PC-9 (cell line): ENCODE results near the gene SLAMF8. TPM values are rescaled to one million over a fixed set of nuclear protein-coding genes. Genes with fewer than 3 reads are reported as not detected.

Experiments used
- BruUV-seq: library from RNA; stranded (reverse); fragments of 400-500 nt; replicated peaks from 2 replicates; lab custom pipeline; 2021; lab: Mats Ljungman, UMichigan
- CTCF ChIA-PET: fragments of 300-600 bp; sonication (Branson Sonifier 250); formaldehyde crosslinking; loops from one replicate; lab custom pipeline; 2022; ENCODE audit warnings: antibody characterized with exemption; lab: Charles Lee
- POLR2A ChIA-PET: fragments of 300-600 bp; sonication (Branson Sonifier 250); formaldehyde crosslinking; loops from one replicate; lab custom pipeline; 2022; ENCODE audit warnings: antibody characterized with exemption; ENCODE audit not compliant: unreplicated experiment; lab: Charles Lee
- DNase-seq, 2 experiments: peaks; one replicate each; pipeline versions ENCODE4 v3.0.0 to v3.0.0-alpha.2; 2015 to 2022; ENCODE audit warnings: mixed read lengths in 1 of 2
- H2AFZ ChIP-seq: fragments of 200-600 bp; sonication (generic); 2 replicates; pipeline ENCODE4 v1.8.1; 2017; ENCODE audit warnings: antibody characterized with exemption
- H3F3A ChIP-seq: fragments of 200-600 bp; sonication (generic); 2 replicates; pipeline ENCODE4 v1.8.1; 2017; ENCODE audit warnings: antibody characterized with exemption, mild to moderate bottlenecking, low read depth; ENCODE audit not compliant: insufficient read depth
- H3K27ac ChIP-seq: fragments of 200-600 bp; sonication (generic); 2 replicates; pipeline ENCODE4 v1.6.1; 2016; ENCODE audit warnings: mixed run types
- H3K27me3 ChIP-seq: fragments of 200-600 bp; sonication (generic); 2 replicates; pipeline ENCODE4 v1.6.1; 2016; ENCODE audit warnings: low read depth, mixed run types; ENCODE audit not compliant: insufficient read depth
- H3K36me3 ChIP-seq: fragments of 200-600 bp; sonication (generic); 2 replicates; pipeline ENCODE4 v1.6.1; 2016; ENCODE audit warnings: low read depth, mixed run types
- H3K4me1 ChIP-seq: fragments of 200-600 bp; sonication (generic); replicated peaks from 2 replicates; pipeline ENCODE4 v1.6.1; 2016; ENCODE audit warnings: mixed run types; ENCODE audit not compliant: insufficient read depth
- H3K4me2 ChIP-seq: fragments of 200-600 bp; sonication (generic); 2 replicates; pipeline ENCODE4 v1.6.1; 2017; ENCODE audit warnings: mixed run types
- H3K4me3 ChIP-seq: fragments of 200-600 bp; sonication (generic); 2 replicates; pipeline ENCODE4 v1.6.1; 2016; ENCODE audit warnings: mixed run types
- H3K79me2 ChIP-seq: fragments of 200-600 bp; sonication (generic); 2 replicates; pipeline ENCODE4 v1.6.1; 2017; ENCODE audit warnings: low read depth, mixed run types
- H3K9me2 ChIP-seq: fragments of 200-600 bp; sonication (generic); 2 replicates; pipeline ENCODE4 v1.8.1; 2017; ENCODE audit warnings: mild to moderate bottlenecking; ENCODE audit not compliant: insufficient read depth
- H3K9me3 ChIP-seq: fragments of 200-600 bp; sonication (generic); 2 replicates; pipeline ENCODE4 v1.8.1; 2016; ENCODE audit warnings: low read depth; ENCODE audit not compliant: insufficient read depth
- H4K20me1 ChIP-seq: fragments of 200-600 bp; sonication (generic); 2 replicates; pipeline ENCODE4 v1.8.1; 2017; ENCODE audit not compliant: insufficient read depth
- CTCF ChIP-seq: fragments of 200-600 bp; sonication (generic); conservative IDR thresholded peaks from 2 replicates; pipeline ENCODE4 v1.6.1; 2017; ENCODE audit warnings: mixed run types, antibody characterized with exemption, mild to moderate bottlenecking, moderate library complexity
- EZH2 ChIP-seq: fragments of 200-600 bp; sonication (generic); IDR thresholded peaks from 2 replicates; pipeline ENCODE4 v1.8.0; 2017; ENCODE audit warnings: antibody characterized with exemption, low read depth
- intact Hi-C: fragments of 100-400 bp; cut with micrococcal nuclease; formaldehyde crosslinking; loops from one replicate; pipeline ENCODE4 v1.10.0; 2022; ENCODE audit not compliant: unreplicated experiment
- total RNA-seq: library from RNA; stranded (reverse); gene quantifications from 2 replicates; pipeline ENCODE4 v1.2.3, GENCODE V29; 2021

SLAMF8 gene
- total RNA-seq, 1 experiment from 2014 or later: not detected

- no peaks in the 10 kb centered on the region for H3K79me2 ChIP-seq
- no peak overlapping the region for H3K4me3 ChIP-seq
- ChIA-PET CTCF (no interaction called here), POLR2A (no interaction called here)
- H4K20me1 ChIP-seq: no peaks in the 10 kb centered on the region
- no peaks in the 10 kb centered on the region for H3K36me3 ChIP-seq
- H3K9me2 ChIP-seq: no peaks in the 10 kb centered on the region
- H3K4me2 ChIP-seq: no peak overlapping the region
- intact Hi-C loops: no loop called here
- no peaks in the 10 kb centered on the region for H3K27me3 ChIP-seq
- no TSS peak for BruUV-seq
- no peak overlapping the region for H3K27ac ChIP-seq
- no peak overlapping the region for H2AFZ ChIP-seq
- DNase-seq: no peak
- H3K9me3 ChIP-seq: no peaks in the 10 kb centered on the region
- TF ChIP-seq CTCF (no peak), EZH2 (no peak)
- peaks cover 20% of the 10 kb centered on the region for H3K4me1 ChIP-seq
- H3F3A ChIP-seq: no peaks in the 10 kb centered on the region
Observed at GRCh38 chr1:159838715-159839114, 12.0 kb downstream of the SLAMF8 start.

- no peaks in the 10 kb centered on the region for H3K79me2 ChIP-seq
- ChIA-PET POLR2A (interaction anchor here (0.7 kb wide), 1 partner anchor 50 kb away, joined by 7 read pairs; no protein-coding TSS in a partner anchor), CTCF (no interaction called here)
- peaks cover 20% of the 10 kb centered on the region for H3K4me1 ChIP-seq
- no TSS peak for BruUV-seq
- H3K9me3 ChIP-seq: no peaks in the 10 kb centered on the region
- no peak overlapping the region for H3K4me3 ChIP-seq
- H3K9me2 ChIP-seq: no peaks in the 10 kb centered on the region
- no peaks in the 10 kb centered on the region for H3F3A ChIP-seq
- no peaks in the 10 kb centered on the region for H3K27me3 ChIP-seq
- intact Hi-C loops: no loop called here
- H3K4me2 ChIP-seq: no peak overlapping the region
- DNase-seq: no peak
- no peak overlapping the region for H3K27ac ChIP-seq
- H2AFZ ChIP-seq: no peak overlapping the region
- no peaks in the 10 kb centered on the region for H4K20me1 ChIP-seq
- no peaks in the 10 kb centered on the region for H3K36me3 ChIP-seq
- TF ChIP-seq EZH2: no peak
- no peak for TF ChIP-seq CTCF
Observed at GRCh38 chr1:159839116-159839849, 12.6 kb downstream of the SLAMF8 start.

- Histone ChIP-seq H3K27me3 (no peaks in the 10 kb centered on the region), H3K4me3 (no peak overlapping the region), H4K20me1 (no peaks in the 10 kb centered on the region), H3K9me3 (no peaks in the 10 kb centered on the region), H3F3A (no peaks in the 10 kb centered on the region), H3K27ac (no peak overlapping the region), H3K9me2 (no peaks in the 10 kb centered on the region), H2AFZ (no peak overlapping the region), H3K79me2 (no peaks in the 10 kb centered on the region), H3K36me3 (no peaks in the 10 kb centered on the region), H3K4me2 (no peak overlapping the region), H3K4me1 (peaks cover 17% of the 10 kb centered on the region)
- no TSS peak for BruUV-seq
- ChIA-PET POLR2A (no interaction called here), CTCF (no interaction called here)
- TF ChIP-seq EZH2 (no peak), CTCF (no peak)
- intact Hi-C loops: no loop called here
- DNase-seq: no peak
Observed at GRCh38 chr1:159841749-159842148, 15.1 kb downstream of the SLAMF8 start.
